Trophoblast cell (in vitro differentiated cells and primary cell): Measurements from ENCODE around the gene KPNA6.
A peak's percentile ranks its signal among the peaks of the same experiment; 100 is the strongest.

Source experiments
- DNase-seq, 2 donors: peaks; one replicate each; pipeline ENCODE4 v3.0.0-alpha.2; 2016
- H2AFZ ChIP-seq: 2 replicates; pipeline ENCODE4 v1.6.1; 2013; ENCODE audit warnings: low read length, moderate library complexity, mild to moderate bottlenecking; ENCODE audit not compliant: insufficient read depth, poor library complexity
- H2AK5ac ChIP-seq: 2 replicates; pipeline ENCODE4 v1.6.1; 2013; ENCODE audit warnings: mild to moderate bottlenecking, low read length
- H2BK120ac ChIP-seq: 2 replicates; pipeline ENCODE4 v1.6.1; 2013; ENCODE audit warnings: low read length, mild to moderate bottlenecking, moderate library complexity; ENCODE audit not compliant: insufficient read depth, poor library complexity
- H2BK12ac ChIP-seq: 2 replicates; pipeline ENCODE4 v1.6.1; 2013; ENCODE audit warnings: mild to moderate bottlenecking, low read length, moderate library complexity
- H2BK5ac ChIP-seq: 2 replicates; pipeline ENCODE4 v1.6.1; 2013; ENCODE audit warnings: low read length, low read depth, moderate library complexity, mild to moderate bottlenecking; ENCODE audit not compliant: poor library complexity
- H3K14ac ChIP-seq: 2 replicates; pipeline ENCODE4 v1.6.1; 2013; ENCODE audit warnings: mild to moderate bottlenecking, low read length
- H3K18ac ChIP-seq: 2 replicates; pipeline ENCODE4 v1.6.1; 2013; ENCODE audit warnings: mild to moderate bottlenecking, low read length
- H3K23ac ChIP-seq: 2 replicates; pipeline ENCODE4 v1.6.1; 2013; ENCODE audit warnings: low read length
- H3K27ac ChIP-seq: 2 replicates; pipeline ENCODE4 v1.5.1; 2013; ENCODE audit warnings: low read depth, mild to moderate bottlenecking, inconsistent platforms, low read length, moderate library complexity
- H3K27me3 ChIP-seq: 2 replicates; pipeline ENCODE4 v1.6.1; 2013; ENCODE audit warnings: inconsistent platforms, mild to moderate bottlenecking, low read length, moderate library complexity; ENCODE audit not compliant: insufficient read depth
- H3K36me3 ChIP-seq, 2 experiments: 1 replicate in 1 of 2; 2 replicates in 1 of 2; pipeline ENCODE4 v1.6.1; 2013; ENCODE audit warnings: low read length in 2 of 2, mild to moderate bottlenecking in 2 of 2, moderate library complexity in 1 of 2; ENCODE audit not compliant: insufficient read depth in 2 of 2, control insufficient read depth in 1 of 2
- H3K4ac ChIP-seq: 2 replicates; pipeline ENCODE4 v1.6.1; 2013; ENCODE audit warnings: low read depth, mild to moderate bottlenecking, low read length, moderate library complexity
- H3K4me1 ChIP-seq, 2 experiments: 1 replicate in 1 of 2; 2 replicates in 1 of 2; pipeline ENCODE4 v1.6.1; 2013; ENCODE audit warnings: low read length in 2 of 2, mild to moderate bottlenecking in 2 of 2, moderate library complexity in 1 of 2; ENCODE audit not compliant: insufficient read depth in 2 of 2, control insufficient read depth in 1 of 2
- H3K4me2 ChIP-seq: 2 replicates; pipeline ENCODE4 v1.6.1; 2013; ENCODE audit warnings: inconsistent platforms, mild to moderate bottlenecking, low read length, moderate library complexity
- H3K4me3 ChIP-seq: 2 replicates; pipeline ENCODE4 v1.5.1; 2013; ENCODE audit warnings: mild to moderate bottlenecking, low read depth, low read length, inconsistent platforms
- H3K79me1 ChIP-seq: one replicate; pipeline ENCODE4 v1.6.1; 2013; ENCODE audit warnings: low read length
- H3K79me2 ChIP-seq: 2 replicates; pipeline ENCODE4 v1.6.1; 2013; ENCODE audit warnings: low read length, mild to moderate bottlenecking; ENCODE audit not compliant: control insufficient read depth, insufficient read depth, poor library complexity
- H3K9ac ChIP-seq: 2 replicates; pipeline ENCODE4 v1.6.1; 2013; ENCODE audit warnings: mild to moderate bottlenecking, low read length
- H3K9me3 ChIP-seq: 2 replicates; pipeline ENCODE4 v1.6.1; 2013; ENCODE audit warnings: low read depth, mild to moderate bottlenecking, control low read depth, inconsistent platforms, low read length; ENCODE audit not compliant: insufficient read depth
- H4K12ac ChIP-seq: 2 replicates; pipeline ENCODE4 v1.6.1; 2013; ENCODE audit warnings: low read depth, mild to moderate bottlenecking, low read length, moderate library complexity
- H4K8ac ChIP-seq: 2 replicates; pipeline ENCODE4 v1.6.1; 2013; ENCODE audit warnings: low read depth, mild to moderate bottlenecking, low read length, moderate library complexity
- H4K91ac ChIP-seq: one replicate; pipeline ENCODE4 v1.6.1; 2013; ENCODE audit warnings: low read depth, mild to moderate bottlenecking, low read length, moderate library complexity
- WGBS: extraction: QIAGEN DNeasy Blood & Tissue Kit; methylation state at CpG from one replicate; pipeline ENCODE4 v1.1.7; 2013; ENCODE audit warnings: missing lambda C conversion rate; ENCODE audit not compliant: insufficient read length, insufficient coverage; ENCODE audit errors: extremely low coverage; 5-methylcytosine and 5-hydroxymethylcytosine counted together

The KPNA6 gene

DNA sequence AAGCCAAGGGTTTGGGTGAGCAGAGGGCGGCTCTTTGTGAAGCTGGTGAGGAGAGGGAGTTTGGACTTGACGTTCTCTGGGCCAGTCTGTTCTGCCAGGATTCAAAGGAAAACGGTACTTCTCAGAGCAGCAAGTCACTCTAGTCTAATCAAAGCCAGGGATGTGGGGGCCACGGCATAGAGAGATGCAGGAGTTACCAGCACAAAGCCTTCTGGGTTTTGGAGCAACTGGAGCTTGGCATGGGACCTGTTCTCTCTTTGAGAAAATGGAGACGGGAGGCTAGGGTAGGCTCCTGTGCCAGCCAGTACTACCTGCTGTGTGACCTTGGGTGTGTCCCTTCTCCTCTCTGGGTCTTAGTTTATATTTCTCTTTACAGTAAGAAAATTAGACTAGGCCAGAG is 73.7 kb downstream of the KPNA6 start:
- no peak overlapping the region for H3K27ac ChIP-seq
- no peak overlapping the region for H3K23ac ChIP-seq
- H3K14ac ChIP-seq, result no peak overlapping the region
- peaks cover 8% of the 10 kb centered on the region for H3K79me2 ChIP-seq
- no peak overlapping the region for H3K9ac ChIP-seq
- no peaks in the 10 kb centered on the region for H3K9me3 ChIP-seq
- no peak overlapping the region for H3K4me3 ChIP-seq
- no peaks in the 10 kb centered on the region for H3K27me3 ChIP-seq
- peaks cover 7 to 10% of the 10 kb centered on the region in 2 experiments for H3K4me1 ChIP-seq
- no peak overlapping the region for H4K12ac ChIP-seq
- H2BK12ac ChIP-seq, result no peak overlapping the region
- no peak overlapping the region for H2AK5ac ChIP-seq
- no peak overlapping the region for H2AFZ ChIP-seq
- peak overlapping the region; percentile 77 for H3K4ac ChIP-seq
- DNase-seq, result no peak
- no peak overlapping the region for H3K4me2 ChIP-seq
- no peak overlapping the region for H2BK120ac ChIP-seq
- no peak overlapping the region for H4K91ac ChIP-seq
- peaks cover 9% of the 10 kb centered on the region for H3K79me1 ChIP-seq
- no CpG with 5 or more reads among the region's 5 CpGs for WGBS
- H2BK5ac ChIP-seq, result no peak overlapping the region
- H3K18ac ChIP-seq, result no peak overlapping the region
- H3K36me3 ChIP-seq, result peaks cover 17 to 28% of the 10 kb centered on the region in 2 experiments
- H4K8ac ChIP-seq, result no peak overlapping the region

GRCh38 chr1:32182060-32182459 is 74.2 kb downstream of the KPNA6 start:
- WGBS, result no CpG with 5 or more reads among the region's 6 CpGs
- H2AFZ ChIP-seq, result peak overlapping the region; percentile 12
- no peak overlapping the region for H2AK5ac ChIP-seq
- H3K23ac ChIP-seq, result no peak overlapping the region
- H3K14ac ChIP-seq, result no peak overlapping the region
- H3K9ac ChIP-seq, result peak overlapping the region; percentile 64
- H3K4ac ChIP-seq, result peak overlapping the region; percentile 66
- no peak overlapping the region for H3K18ac ChIP-seq
- no peak overlapping the region for H3K4me2 ChIP-seq
- H3K36me3 ChIP-seq, result peaks cover 17 to 31% of the 10 kb centered on the region in 2 experiments
- DNase-seq, result no peak
- no peak overlapping the region for H4K8ac ChIP-seq
- no peak overlapping the region for H2BK12ac ChIP-seq
- no peak overlapping the region for H2BK5ac ChIP-seq
- H3K27me3 ChIP-seq, result no peaks in the 10 kb centered on the region
- H3K79me2 ChIP-seq, result peaks cover 8% of the 10 kb centered on the region
- no peak overlapping the region for H3K4me3 ChIP-seq
- no peaks in the 10 kb centered on the region for H3K9me3 ChIP-seq
- peaks cover 9% of the 10 kb centered on the region for H3K79me1 ChIP-seq
- peaks cover 7 to 10% of the 10 kb centered on the region in 2 experiments for H3K4me1 ChIP-seq
- no peak overlapping the region for H4K12ac ChIP-seq
- no peak overlapping the region for H3K27ac ChIP-seq
- H2BK120ac ChIP-seq, result no peak overlapping the region
- H4K91ac ChIP-seq, result no peak overlapping the region

DNA sequence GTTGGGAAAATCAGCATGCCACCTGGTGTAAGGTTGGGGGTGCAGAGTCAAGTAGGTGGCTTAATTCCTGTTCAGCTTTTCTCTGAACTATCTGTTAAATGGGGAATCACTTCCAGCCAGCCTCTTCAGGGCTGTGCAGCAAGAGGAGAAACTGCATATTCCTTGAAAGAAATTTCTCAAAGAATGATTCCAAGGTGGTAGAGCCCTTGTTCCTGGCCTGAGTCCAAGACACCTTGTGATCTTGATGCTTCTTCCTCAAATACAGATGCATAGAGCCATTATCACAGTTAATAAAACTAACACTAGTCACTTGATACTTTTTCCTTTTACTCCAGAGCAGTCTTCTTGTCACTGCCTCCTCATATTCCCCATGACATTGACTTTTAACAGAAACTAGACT is 76.8 kb downstream of the KPNA6 start:
- no peak overlapping the region for H2BK120ac ChIP-seq
- no peak overlapping the region for H4K12ac ChIP-seq
- H3K23ac ChIP-seq, result no peak overlapping the region
- no peaks in the 10 kb centered on the region for H3K27me3 ChIP-seq
- no peak overlapping the region for H3K9ac ChIP-seq
- no peak for DNase-seq
- H3K14ac ChIP-seq, result no peak overlapping the region
- no peak overlapping the region for H2AK5ac ChIP-seq
- H3K79me2 ChIP-seq, result peaks cover 8% of the 10 kb centered on the region
- no peak overlapping the region for H2AFZ ChIP-seq
- no peak overlapping the region for H4K8ac ChIP-seq
- H3K27ac ChIP-seq, result no peak overlapping the region
- H4K91ac ChIP-seq, result no peak overlapping the region
- H3K9me3 ChIP-seq, result peaks cover 2% of the 10 kb centered on the region
- H3K4me3 ChIP-seq, result no peak overlapping the region
- H3K79me1 ChIP-seq, result peaks cover 7% of the 10 kb centered on the region
- H3K4ac ChIP-seq, result no peak overlapping the region
- H3K18ac ChIP-seq, result no peak overlapping the region
- H2BK5ac ChIP-seq, result no peak overlapping the region
- no peak overlapping the region for H3K4me2 ChIP-seq
- H2BK12ac ChIP-seq, result no peak overlapping the region
- H3K4me1 ChIP-seq, result peaks cover 7% of the 10 kb centered on the region in 2 experiments
- H3K36me3 ChIP-seq, result peaks cover 36 to 53% of the 10 kb centered on the region in 2 experiments

DNA sequence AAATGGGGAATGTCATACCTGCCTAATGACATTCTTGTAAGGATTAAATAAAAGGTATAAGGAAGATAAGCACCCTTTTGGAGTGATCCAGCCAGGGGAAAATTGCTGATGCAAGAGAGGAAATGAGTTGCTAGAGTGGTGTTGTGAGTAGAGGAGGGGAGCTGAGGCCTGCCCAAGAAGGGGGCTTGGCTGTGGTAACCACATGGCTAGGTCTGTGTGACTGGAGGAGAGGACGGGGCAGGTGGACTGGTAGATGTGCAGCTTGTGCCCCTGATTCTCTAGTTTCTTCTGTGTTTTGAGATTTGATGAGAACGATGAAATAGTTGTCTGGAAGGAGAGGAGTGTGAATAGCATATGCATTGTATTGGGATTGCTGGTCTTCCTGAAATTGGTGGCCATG is 78.2 kb downstream of the KPNA6 start:
- Histone ChIP-seq H2AK5ac (no peak overlapping the region), H3K36me3 (peaks cover 48 to 65% of the 10 kb centered on the region in 2 experiments)

More for the DNA sequence above, 78.2 kb downstream of the KPNA6 start:
- Histone ChIP-seq H3K79me2 (peaks cover 3% of the 10 kb centered on the region), H2BK12ac (no peak overlapping the region), H3K14ac (no peak overlapping the region), H3K27ac (no peak overlapping the region), H3K79me1 (no peaks in the 10 kb centered on the region), H3K27me3 (no peaks in the 10 kb centered on the region), H3K4me1 (peaks cover 3 to 6% of the 10 kb centered on the region in 2 experiments), H3K23ac (no peak overlapping the region), H3K4me2 (no peak overlapping the region), H2BK5ac (no peak overlapping the region), H4K12ac (no peak overlapping the region), H3K9ac (no peak overlapping the region), H2BK120ac (no peak overlapping the region), H4K91ac (no peak overlapping the region), H3K4ac (no peak overlapping the region), H2AFZ (no peak overlapping the region), H3K9me3 (peaks cover 2% of the 10 kb centered on the region), H3K4me3 (no peak overlapping the region), H4K8ac (no peak overlapping the region), H3K18ac (no peak overlapping the region)
- no peak for DNase-seq
- WGBS, result 100% methylated on average over 1 of the region's 2 CpGs
